Tibial nerve (tissue), 3 donors: ENCODE results near the gene TSHZ2.

ENCODE experiments used
- CTCF ChIP-seq, 5 experiments: fragments of 200-600 bp in 3 of 5; fragments of 450-650 bp in 2 of 5; sonication (generic) in 3 of 5; IDR thresholded peaks; one replicate each; pipeline ENCODE4 v1.5.1; 2016 to 2019; ENCODE audit warnings: antibody characterized with exemption in 5 of 5, mild to moderate bottlenecking in 3 of 5, moderate library complexity in 2 of 5
- POLR2A ChIP-seq, 2 donors: fragments of 450-650 bp; IDR thresholded peaks; one replicate each; pipeline ENCODE4 v1.6.1; 2017; ENCODE audit warnings: antibody characterized with exemption in 2 of 2, mild to moderate bottlenecking in 2 of 2, moderate library complexity in 2 of 2

DNA sequence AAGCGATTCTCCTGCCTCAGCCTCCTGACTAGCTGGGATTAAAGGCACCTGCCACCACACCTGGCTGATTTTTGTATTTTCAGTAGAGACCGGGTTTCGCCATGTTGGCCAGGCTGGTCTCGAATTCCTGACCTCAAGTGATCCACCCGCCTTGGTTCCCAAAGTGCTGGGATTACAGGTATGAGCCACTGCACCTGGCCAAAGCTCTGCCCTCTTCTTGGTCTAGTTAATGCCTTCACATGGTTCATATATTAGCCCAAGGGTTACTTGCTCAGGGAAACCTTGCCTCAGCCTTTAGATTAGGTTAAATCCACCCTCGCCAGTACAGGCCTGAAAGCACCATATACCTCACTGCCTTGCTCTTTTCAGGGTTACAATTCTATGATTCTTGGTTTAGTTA lies 26.1 kb downstream of the TSHZ2 start:
- TF ChIP-seq CTCF (IDR thresholded peaks at IDR 0.05) (no peak), POLR2A (IDR thresholded peaks at IDR 0.05) (no peak)
